Stimulated activated CD4-positive, alpha-beta T cell treated with anti-CD3 and anti-CD28 coated beads, Interleukin-2, amount 100 ng/mL, for 24 hours (primary cell): Measurements from ENCODE around the gene GOSR1.
"Not testable (repeated sequence)": the region's sequence is repeated elsewhere in the genome, so short reads cannot be mapped to it uniquely, and the experiment has no call there.

ENCODE experiments used
- DNase-seq, 2 donors: peaks; one replicate each; pipeline ENCODE4 v3.0.0-alpha.2; 2020

Gene GOSR1

DNA sequence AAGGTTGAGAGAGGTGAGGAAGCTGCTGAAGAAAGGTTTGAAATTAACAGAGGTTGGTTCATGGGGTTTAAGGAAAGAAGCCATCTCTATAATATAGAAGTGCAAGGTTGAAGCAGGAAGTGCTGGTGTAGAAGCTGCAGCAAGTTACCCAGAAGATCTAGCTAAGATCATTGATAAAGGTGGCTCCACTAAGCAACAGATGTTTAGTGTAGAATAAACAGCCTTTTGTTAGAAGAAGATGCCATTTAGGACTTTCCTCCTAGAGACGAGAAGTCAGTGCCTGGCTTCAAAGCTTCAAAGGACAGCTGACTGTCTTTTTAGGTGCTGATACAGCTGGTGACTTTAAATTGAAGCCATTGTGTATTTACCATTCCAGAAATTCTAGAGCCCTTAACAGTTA is 29.3 kb downstream of the GOSR1 start:
- no peak for DNase-seq

DNA sequence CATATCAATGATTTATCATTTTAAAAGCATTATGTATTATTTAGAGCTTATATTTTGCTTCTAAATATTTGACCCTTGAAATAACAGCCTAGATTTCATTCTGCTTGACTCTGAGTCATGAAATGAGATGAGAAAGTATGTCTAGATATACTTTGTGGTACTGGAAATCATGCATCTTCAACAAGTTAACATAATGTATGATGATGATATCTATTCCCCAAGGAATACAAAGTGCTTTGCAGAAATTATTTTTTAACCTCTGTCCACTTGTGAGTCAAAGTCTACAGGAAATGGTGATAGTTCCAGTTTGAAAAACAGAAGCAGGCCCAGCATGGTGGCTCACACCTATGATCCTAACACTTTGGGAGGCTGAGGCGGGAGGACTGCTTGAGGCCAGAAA is 36.1 kb downstream of the GOSR1 start:
- no peak for DNase-seq

DNA sequence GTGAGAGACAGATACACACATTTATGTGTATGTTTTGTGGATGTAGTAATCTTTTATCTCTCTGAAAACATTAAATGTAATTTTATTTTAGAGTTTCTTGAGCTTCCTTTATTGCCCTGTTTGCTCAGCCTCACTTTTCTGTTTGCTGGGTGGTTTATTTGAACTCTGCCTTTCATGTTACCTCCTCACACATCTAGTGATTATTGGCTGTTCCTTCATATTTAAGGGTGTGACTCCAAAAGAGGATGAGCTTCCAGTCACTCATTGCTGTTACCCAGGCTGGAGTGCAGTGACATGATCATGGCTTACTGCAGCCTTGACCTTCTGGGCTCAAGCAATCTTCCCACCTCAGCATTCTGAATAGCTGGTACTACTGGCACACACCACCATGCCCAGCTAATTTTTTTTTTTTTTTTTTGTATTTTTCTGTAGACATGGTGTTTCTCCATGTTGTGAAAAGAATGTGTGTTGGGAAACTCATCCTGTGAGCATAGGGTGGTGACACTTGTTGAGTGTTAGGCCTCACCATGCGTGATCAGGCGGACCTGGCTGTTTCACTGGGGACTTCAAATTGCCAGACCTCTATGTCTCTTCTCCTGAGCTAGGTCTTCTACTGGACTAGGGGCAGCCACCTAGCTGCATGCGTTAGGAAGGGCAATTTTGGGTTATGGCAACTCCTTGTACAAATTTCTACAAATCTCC is 37.8 kb downstream of the GOSR1 start:
- no peak for DNase-seq

DNA sequence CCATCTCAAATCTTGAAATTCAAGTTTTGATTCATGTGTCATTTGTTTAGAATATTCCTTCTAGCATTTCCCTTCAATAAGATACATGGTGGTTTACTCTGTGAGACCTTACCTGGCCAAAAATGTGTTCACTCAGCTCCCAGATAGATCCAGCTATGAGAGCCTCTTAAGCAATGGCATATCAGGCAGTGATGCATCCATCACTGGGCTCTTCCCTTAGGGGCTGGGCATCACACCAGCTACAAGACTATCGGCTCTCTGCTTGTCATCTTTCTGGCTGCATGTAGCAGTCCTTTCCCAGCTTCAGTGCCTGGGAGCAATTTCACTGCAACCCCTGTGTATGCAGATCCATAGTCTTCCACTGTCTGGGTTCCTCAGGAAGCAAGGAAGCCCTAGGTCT is 40.6 kb downstream of the GOSR1 start:
- DNase-seq, result no peak

DNA sequence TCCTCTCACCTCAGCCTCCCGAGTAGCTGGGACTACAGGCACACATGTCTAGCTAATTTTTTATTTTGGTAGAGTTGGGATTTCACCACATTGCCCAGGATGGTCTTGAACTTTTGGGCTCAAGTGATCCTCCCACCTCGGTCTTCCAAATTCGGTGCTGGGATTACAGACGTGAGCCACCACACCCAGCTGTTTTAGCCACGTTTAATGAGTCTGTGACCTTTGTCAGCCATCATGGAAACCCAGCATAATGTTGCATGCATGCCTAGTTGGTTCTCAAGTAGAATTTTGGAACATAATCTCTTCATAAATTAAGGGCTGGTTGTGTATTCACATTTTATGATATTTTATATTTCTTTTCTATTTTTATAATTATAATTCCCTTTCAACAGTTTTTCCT is 42.0 kb downstream of the GOSR1 start:
- no peak for DNase-seq

DNA sequence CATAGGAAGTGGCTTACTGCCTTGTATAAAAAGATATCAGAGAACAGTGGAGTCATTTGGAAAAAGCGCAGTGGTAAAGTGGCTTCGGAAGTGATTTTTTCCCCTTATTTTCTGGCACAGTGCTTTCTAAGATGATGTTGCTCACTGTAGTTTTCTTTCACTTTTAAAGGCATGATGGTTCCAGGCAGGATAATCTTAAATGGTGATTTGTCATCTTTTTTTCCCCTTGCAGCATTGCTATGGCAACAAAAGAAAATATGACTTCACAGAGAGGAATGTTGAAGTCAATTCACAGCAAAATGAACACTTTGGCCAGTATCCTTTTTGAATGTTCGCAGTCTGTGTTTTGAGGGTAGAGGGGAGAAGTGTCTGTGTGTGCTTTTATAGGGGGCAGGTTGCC is 42.5 kb downstream of the GOSR1 start:
- DNase-seq, result no peak

DNA sequence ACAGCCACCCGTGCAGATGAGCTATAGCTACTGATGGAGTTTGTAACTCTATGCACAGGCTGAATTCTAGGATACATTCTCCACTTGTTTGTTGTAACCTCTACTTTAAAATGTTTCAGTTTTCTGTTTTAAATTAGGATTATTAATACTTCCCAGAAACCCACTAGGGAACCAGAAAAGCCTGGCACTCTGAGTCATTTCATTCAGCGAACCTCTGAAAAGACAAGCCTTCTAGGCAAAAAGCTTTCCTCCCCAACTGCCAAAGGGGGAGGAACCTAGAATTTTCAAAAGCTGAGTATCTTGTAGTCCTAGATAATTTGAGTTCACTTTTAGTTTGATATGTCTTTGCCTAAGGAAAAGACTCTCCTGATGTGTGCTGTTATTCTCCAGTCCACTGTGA is 43.2 kb downstream of the GOSR1 start:
- DNase-seq, result no peak

DNA sequence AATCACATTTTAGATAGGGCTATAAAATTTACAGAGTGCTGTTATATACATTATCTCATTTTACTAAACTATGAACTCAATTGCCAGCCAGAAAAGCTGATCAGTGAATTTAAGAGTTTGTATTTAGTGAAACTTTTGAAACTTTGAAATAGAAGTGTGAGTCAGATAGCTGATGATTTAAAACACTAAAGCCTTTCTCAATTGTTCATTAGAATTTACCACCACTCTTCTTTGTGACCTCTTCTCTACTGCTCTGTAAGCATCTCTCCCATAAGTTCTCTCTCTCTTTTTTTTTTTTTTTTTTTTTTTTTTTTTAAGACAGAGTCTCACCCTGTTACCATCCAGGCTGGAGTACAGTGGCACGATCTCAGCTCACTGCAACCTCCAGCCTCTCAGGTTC is 43.7 kb downstream of the GOSR1 start:
- DNase-seq, result no peak

DNA sequence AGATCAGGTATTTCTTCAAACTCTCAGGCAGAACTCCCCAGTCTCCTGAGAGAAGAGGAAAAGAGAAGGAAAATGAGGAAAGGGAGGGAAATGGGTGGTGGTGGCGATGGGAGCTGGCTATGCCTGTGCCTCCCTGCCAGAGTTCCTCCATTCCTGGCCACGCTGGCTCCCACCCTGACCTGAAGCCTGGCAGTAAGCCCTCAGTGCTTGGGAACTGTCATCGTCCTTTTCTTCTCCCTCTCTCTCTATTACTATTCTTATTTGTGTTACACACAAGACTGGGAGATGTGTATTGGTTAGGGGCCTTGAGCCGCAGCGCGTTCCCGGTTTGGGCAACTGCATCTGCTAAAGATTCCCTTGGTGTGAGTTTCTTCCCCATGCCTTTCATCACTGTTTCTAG is 44.6 kb downstream of the GOSR1 start:
- DNase-seq, result no peak

DNA sequence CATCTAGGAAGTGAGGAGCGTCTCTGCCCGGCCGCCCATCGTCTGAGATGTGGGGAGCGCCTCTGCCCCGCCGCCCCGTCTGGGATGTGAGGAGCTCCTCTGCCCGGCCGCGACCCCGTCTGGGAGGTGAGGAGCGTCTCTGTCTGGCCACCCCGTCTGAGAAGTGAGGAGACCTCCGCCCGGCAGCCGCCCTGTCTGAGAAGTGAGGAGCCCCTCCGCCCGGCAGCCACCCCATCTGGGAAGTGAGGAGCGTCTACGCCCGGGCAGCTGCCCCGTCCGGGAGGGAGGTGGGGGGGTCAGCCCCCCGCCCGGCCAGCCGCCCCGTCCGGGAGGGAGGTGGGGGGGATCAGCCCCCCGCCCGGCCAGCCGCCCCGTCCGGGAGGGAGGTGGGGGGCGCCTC is 46.0 kb downstream of the GOSR1 start:
- not testable (repeated sequence) for DNase-seq

DNA sequence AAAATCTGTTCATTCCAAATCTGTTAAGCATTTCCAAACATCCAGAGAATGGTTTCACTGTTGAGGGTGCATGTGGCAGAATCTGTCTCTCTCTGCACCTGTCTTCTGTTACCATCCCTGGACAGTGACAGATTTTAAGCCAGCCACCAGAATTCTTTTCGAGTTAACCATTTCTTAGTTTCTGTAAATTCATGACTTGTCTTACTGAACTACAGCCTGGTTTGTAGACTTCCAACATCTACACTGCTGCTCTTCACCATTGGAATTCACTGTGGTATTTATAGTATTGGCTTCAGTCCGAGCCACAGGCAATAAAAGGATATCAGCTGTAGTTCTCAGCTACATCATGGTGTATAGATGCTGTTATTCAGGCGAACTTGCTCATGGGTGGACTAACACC is 47.6 kb downstream of the GOSR1 start:
- DNase-seq, result no peak

DNA sequence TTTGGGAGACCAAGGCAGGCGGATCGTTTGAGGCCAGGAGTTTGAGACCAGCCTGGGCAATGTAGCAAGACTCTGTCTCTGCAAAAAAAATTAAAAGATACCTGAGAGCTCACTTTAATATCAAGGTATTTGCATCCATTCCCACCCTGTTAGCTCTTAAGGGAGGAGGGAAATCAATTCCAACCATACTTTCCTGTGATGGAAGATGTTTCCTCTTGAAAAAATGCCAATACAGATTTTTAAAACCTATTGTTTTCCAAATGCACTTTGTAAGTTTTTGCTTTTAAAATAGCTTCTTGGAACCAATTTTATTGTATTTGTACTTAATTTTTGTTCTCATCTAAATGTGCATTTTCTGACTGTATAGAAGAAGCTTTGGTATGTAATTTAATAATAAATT is 49.2 kb downstream of the GOSR1 start:
- DNase-seq, result no peak

DNA sequence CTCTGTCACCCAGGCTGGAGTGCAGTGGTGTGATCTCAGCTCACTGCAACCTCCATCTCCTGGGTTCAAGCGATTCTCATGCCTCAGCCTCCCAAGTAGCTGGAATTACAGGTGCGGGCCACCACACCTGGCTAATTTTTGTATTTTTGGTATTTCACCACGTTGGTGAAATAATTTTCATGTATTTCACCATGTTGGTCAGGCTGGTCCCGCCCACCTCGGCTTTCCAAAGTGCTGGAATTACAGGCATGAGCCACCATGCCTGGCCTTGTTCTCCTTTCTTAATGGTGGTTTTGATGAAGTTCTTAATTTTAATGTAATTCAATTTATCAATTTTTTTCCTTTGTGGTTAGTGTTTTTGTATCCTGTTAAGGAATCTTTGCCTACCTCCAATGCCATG is 51.5 kb downstream of the GOSR1 start:
- DNase-seq, result not testable (repeated sequence)

DNA sequence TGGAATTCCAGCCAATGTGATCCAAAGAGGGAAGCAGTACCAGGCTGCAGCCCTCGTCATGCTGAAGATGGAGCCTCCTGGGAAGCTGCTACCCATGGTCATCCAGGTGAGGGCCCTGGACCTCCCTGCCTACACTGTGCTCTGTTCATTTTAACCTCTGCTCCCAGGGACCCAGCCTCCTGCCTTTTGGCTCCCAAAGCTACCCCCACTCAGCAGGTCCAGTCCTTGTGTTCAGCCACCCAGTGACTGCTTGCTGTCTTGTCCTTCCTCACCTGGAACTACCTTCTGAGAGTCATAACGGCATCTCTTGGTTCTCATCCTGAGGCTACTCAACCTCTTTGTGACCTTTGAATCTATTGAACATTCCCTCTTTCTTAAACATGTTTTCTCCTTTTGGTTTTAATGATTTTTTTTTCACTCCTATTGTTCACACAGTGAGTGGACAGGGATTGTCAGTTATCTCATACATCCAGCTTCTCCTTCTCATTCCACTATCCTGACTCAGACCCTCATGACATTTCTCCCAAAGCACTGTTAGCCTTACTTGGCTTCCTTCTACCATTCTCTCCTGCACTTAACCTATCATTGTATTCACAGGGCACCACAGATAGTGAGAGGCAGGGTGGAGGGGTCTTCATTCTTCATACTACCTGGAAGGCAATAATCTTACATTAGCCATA is 53.3 kb downstream of the GOSR1 start:
- DNase-seq, result no peak

DNA sequence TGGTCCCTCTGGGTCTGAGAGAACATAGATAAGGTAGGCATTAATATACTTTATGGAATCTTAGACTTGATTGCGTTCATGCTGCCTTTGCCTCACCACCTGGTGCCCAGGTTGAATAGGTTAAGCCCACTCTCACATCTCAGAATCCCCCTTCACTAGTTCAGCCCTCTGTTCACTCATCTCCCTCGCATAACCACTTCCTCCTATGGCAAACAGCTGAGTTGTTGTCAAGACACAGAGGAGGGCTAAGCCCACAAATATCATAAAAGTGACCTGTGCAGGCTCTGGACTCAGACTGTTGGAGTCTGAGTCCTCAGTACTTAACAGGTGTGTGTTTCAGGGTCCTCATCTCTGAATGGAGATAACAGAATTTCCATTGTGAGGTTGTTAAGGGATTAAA is 55.7 kb downstream of the GOSR1 start:
- no peak for DNase-seq

DNA sequence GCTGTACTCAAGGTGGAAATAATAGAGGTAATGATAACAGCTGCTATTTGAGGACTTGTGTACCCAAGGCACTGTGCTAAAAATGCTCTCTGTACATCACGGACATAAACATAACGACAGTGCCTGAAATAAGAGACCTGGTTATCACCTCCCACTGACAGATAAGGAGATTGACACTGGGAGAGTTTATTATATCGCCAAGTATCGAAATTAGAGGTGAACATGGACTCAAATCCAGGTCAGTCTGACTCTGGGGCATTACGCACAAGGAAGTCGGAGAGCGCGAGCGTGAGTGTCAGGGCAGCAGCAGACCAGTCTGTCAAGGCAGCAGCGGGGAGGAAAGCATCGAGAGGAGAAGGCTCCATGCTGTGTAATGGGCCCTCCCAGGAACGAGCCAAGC is 57.1 kb downstream of the GOSR1 start:
- no peak for DNase-seq

DNA sequence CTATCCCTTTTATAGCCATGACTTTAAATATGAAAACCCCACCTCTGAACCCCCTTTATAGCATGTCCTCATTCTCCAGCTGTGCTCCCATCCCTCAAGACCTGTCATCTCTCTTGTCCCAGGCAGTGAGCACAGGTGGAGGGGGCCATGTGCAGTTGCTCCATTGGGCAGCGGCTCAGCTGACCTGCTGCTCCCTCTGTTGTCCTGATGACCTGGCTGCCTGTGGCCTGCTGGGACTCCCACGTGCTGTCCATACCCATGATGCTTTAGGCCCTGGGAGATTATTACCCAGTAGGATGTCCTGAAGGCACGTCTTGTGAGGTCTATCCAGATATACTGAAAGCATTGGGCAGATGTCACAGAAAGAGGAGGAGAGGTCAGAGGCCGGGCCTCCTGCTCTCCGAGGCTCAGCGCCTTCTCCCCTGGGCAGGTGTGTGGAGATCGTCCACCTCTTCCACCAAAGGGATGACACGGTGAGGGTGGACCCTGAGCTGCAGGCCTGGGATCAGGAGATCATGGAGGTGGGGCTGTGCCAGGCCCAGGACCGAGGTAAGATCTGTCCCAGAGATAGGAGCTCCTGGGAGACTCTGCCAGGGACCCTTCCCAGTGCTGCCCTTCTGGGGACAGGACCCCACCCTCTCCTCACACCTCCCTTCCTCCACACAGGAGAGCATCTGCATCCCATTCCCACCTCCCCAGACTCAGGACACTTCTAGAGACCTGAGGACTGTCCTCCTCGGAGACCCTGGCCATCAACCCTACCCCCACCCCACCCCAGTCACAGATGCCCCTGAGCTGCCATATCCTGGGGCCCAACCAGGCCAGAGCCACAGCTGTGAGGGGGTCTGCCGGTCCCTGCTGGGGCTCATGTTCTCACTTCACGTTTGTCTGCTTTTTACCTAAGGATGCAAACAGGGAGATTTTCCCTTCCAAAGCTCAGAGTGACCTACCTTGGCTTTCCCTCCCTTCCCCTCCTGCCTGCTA is 58.0 kb downstream of the GOSR1 start:
- DNase-seq, result no peak

DNA sequence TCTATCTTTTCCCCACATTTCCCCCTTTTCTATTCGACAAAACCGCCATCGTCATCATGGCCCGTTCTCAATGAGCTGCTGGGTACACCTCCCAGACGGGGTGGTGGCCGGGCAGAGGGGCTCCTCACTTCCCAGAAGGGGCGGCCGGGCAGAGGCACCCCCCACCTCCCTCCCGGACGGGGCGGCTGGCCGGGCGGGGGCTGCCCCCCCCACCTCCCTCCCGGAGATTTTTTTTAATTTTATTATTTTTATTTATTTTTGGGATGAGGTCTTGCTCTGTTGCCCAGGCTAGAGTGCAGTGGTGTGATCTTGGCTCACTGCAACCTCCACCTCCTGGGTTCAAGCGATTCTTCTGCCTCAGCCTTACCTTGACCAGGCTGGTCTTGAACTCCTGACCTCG is 59.6 kb downstream of the GOSR1 start:
- not testable (repeated sequence) for DNase-seq

DNA sequence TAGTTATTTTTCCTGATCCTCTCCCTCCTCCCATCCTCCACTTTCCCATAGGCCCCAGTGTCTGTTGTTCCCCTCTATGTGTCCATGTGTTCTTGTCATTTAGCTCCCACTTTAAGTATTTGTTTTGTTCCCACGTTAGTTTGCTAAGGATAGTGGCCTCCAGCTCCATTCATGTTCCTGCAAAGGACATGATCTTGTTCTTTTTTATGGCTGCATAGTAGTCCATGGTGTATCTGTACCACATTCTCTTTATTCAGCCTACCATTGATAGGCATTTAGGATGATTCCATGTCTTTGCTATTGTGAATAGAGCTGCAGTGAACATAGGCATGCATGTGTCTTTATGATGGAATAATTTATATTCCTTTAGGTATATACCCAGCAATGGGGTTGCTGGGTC is 60.5 kb downstream of the GOSR1 start:
- not testable (repeated sequence) for DNase-seq

DNA sequence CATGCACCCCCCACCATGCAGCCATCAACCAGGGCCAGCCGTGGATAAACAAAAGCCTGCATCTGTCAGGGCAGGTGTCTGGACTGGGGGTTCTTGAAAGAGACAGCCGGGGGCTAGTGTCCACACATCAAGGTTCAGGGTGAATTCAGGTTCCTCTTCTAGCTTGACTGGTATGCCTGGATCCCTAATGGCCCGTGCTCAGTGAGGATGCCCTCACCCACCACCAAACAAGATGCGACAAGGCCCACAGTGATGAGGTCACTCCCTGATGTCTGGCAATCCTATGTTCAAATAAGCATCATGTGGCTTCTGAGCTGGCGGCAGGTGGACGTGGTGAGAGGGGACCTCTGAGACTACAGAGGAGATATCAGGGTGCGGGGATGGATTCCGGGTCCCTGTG is 64.6 kb downstream of the GOSR1 start:
- no peak for DNase-seq

DNA sequence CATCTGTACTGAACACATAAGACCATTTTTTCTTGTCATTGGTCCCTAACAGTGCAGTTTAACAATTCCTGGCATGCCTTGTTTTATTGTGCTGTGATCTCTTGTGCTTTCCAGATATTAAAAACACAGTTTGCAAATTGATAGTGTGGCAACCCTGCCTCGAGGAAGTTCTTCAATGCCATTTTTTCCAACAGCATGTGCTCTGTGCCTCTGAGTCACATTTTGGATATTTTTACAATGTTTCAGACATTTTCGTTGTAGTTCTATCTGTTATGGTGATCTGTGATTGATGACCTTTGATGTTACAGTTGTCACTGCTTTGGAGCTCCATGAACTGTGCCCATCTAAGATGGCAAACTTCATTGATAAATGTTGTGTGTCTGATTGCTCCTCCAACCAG is 66.2 kb downstream of the GOSR1 start:
- no peak for DNase-seq

DNA sequence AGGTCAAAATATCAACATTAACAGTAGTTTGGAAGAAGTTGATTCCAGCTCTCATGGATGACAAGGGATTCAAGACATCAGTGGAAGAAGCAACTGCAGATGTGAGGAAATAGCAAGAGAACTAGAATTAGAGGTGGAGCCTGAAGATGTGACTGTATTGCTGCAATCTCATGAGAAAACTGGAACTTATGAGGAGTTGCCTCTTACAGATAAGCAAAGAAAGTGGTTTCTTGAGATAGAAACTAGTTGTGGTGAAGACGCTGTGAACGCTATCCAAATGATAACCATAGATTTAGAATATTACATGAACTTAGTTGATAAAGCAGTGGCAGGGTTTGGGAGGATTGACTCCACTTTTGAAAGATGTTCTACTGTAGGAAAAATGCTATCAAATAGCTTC is 67.8 kb downstream of the GOSR1 start:
- DNase-seq, result no peak

DNA sequence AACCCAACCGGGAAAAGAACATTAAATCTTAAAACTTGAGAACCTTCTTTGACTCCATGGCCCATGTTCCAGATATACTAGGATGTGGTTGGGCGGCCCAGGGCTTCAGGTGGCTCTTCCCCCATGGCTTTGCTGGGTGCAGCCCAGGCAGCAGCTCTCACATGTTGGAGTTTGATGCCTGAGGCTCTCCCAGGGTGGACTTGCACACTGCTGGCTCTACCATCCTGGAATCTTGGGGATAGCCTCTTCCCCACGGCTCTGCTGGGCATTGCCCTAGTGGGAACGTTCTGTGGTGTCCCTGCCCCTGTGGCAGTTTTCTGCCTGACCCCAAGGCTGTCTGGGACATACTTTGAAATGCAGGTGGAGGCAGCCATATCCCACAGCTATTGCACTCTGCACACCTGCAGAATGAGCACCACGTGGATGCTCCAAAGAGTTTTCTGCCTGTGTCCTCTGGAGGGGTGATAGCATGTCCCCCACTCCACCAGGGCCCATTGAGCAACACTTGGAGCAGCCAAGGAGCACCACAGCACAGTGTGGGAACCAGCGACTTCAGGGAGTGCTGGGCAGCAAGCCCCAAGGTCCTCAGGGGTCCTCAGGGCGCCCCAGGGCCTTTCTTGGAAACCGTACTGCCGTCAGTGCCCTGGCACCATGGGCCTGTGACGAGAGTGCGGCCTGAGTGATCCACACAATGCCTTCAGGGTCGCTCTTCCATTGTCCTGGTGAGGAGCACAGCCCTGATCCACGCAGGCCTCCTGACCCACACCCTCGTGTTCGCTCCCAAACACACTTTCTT is 70.8 kb downstream of the GOSR1 start:
- DNase-seq, result no peak
